ENCODE measurements around the gene MAP3K7. TPM values are rescaled to one million over a fixed set of nuclear protein-coding genes. Genes with fewer than 3 reads are reported as not detected.

Gene MAP3K7
- total RNA-seq, 1 experiment from 2014 or later = 32.6 TPM

DNA sequence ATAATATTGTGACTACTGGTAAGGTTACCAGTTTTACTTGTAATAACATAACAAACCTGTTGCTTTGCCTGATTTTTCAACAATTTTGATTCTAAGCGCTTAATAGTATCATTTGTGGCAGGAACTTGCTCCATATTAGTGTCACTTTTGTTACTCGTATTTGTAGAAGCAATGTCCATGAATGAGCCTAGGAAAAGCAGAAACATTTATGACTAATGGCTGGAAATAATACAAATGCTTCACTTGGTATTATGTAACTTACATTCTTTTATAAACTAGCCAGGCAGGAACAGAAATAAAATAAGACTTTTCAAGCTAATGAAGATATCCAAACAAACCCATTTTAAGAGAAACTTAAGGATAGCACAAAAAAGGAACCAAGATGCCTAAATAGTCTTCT lies 38.9 kb downstream of the MAP3K7 start:
- H3K27ac Mint-ChIP-seq (ENCODE audit: low read depth, unreplicated experiment) = no peak overlapping the region
- TF ChIP-seq, protein P1, sequence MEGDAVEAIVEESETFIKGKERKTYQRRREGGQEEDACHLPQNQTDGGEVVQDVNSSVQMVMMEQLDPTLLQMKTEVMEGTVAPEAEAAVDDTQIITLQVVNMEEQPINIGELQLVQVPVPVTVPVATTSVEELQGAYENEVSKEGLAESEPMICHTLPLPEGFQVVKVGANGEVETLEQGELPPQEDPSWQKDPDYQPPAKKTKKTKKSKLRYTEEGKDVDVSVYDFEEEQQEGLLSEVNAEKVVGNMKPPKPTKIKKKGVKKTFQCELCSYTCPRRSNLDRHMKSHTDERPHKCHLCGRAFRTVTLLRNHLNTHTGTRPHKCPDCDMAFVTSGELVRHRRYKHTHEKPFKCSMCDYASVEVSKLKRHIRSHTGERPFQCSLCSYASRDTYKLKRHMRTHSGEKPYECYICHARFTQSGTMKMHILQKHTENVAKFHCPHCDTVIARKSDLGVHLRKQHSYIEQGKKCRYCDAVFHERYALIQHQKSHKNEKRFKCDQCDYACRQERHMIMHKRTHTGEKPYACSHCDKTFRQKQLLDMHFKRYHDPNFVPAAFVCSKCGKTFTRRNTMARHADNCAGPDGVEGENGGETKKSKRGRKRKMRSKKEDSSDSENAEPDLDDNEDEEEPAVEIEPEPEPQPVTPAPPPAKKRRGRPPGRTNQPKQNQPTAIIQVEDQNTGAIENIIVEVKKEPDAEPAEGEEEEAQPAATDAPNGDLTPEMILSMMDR (IDR thresholded peaks at IDR 0.05; ENCODE audit: unreplicated experiment) = no peak
- H3K36me3 Mint-ChIP-seq (ENCODE audit: insufficient read depth, unreplicated experiment) = peaks cover 62% of the 10 kb centered on the region
- H3K4me3 Mint-ChIP-seq (ENCODE audit: unreplicated experiment) = no peak overlapping the region
- ChIA-PET CTCF (no interaction called here), POLR2A (no interaction called here)
- no peak for DNase-seq (ENCODE audit: unreplicated experiment)
- intact Hi-C loops (cut with micrococcal nuclease) = no loop called here
- H3K9me3 Mint-ChIP-seq (ENCODE audit: unreplicated experiment) = no peaks in the 10 kb centered on the region
- BruUV-seq (replicated peaks) = no TSS peak
- no peaks in the 10 kb centered on the region for H3K27me3 Mint-ChIP-seq (ENCODE audit: insufficient read depth, unreplicated experiment)
- H3K4me1 Mint-ChIP-seq (ENCODE audit: insufficient read depth, unreplicated experiment) = no peaks in the 10 kb centered on the region

DNA sequence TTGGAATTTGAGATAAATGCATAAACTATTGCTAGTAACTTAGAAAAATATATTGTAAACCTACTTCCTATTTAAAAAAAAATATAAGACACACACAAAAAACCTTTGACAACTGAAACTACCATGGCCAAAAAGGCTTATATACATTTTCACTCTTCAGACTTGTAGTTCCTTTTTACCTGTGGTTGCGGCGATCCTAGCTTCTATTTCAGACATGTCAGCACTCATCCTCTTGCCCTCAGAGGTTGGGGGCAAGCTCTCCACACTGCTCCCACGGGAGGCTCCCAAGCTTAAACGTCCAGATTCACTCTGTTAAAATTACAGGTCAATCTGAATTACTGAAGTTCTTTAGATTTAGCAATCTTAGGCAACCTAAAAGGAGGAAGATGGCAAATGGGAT lies 39.8 kb downstream of the MAP3K7 start:
- no peak for DNase-seq (ENCODE audit: unreplicated experiment)
- Mint-ChIP-seq H3K36me3 (ENCODE audit: insufficient read depth, unreplicated experiment) (peaks cover 60% of the 10 kb centered on the region), H3K4me1 (ENCODE audit: insufficient read depth, unreplicated experiment) (no peaks in the 10 kb centered on the region), H3K9me3 (ENCODE audit: unreplicated experiment) (no peaks in the 10 kb centered on the region), H3K27ac (ENCODE audit: low read depth, unreplicated experiment) (no peak overlapping the region), H3K4me3 (ENCODE audit: unreplicated experiment) (no peak overlapping the region), H3K27me3 (ENCODE audit: insufficient read depth, unreplicated experiment) (no peaks in the 10 kb centered on the region)
- BruUV-seq (replicated peaks) = no TSS peak
- TF ChIP-seq, protein P1 (IDR thresholded peaks at IDR 0.05; ENCODE audit: unreplicated experiment) = no peak
- intact Hi-C loops (cut with micrococcal nuclease) = no loop called here
- CTCF ChIA-PET = no interaction called here
- POLR2A ChIA-PET = interaction anchor here (1.4 kb wide), 1 partner anchor 9 kb away, joined by 3 read pairs; no protein-coding TSS in a partner anchor

DNA sequence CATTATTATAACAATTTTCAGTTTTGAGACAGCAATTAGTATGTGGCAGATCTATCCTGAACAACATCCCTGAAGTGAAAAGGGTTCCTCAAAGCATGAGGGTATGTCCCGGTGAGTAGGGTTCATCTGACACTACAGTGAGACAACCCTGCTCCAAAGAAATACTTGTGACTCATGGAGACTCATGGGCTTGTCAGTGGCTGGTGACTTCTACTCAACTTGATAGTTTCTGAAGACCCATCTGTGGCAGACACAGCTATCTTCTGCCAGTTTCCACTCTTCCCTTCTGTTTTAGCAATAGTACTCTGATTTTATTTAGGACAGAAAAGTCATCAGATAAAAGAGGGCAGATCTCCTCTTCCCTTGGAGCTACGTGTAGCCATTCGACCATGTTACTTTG lies 41.4 kb downstream of the MAP3K7 start:
- no peaks in the 10 kb centered on the region for H3K9me3 Mint-ChIP-seq (ENCODE audit: unreplicated experiment)
- H3K36me3 Mint-ChIP-seq (ENCODE audit: insufficient read depth, unreplicated experiment) = peaks cover 70% of the 10 kb centered on the region
- H3K4me3 Mint-ChIP-seq (ENCODE audit: unreplicated experiment) = no peak overlapping the region
- BruUV-seq (replicated peaks) = no TSS peak
- TF ChIP-seq, protein P1 (IDR thresholded peaks at IDR 0.05; ENCODE audit: unreplicated experiment) = no peak
- H3K27me3 Mint-ChIP-seq (ENCODE audit: insufficient read depth, unreplicated experiment) = no peaks in the 10 kb centered on the region
- ChIA-PET CTCF (interaction anchor here (1.1 kb wide), 1 partner anchor 12 kb away, joined by 3 read pairs; no protein-coding TSS in a partner anchor), POLR2A (interaction anchor here (1.4 kb wide), 1 partner anchor 19 kb away, joined by 3 read pairs; no protein-coding TSS in a partner anchor)
- intact Hi-C loops (cut with micrococcal nuclease) = no loop called here
- no peaks in the 10 kb centered on the region for H3K4me1 Mint-ChIP-seq (ENCODE audit: insufficient read depth, unreplicated experiment)
- DNase-seq (ENCODE audit: unreplicated experiment) = no peak
- H3K27ac Mint-ChIP-seq (ENCODE audit: low read depth, unreplicated experiment) = no peak overlapping the region

DNA sequence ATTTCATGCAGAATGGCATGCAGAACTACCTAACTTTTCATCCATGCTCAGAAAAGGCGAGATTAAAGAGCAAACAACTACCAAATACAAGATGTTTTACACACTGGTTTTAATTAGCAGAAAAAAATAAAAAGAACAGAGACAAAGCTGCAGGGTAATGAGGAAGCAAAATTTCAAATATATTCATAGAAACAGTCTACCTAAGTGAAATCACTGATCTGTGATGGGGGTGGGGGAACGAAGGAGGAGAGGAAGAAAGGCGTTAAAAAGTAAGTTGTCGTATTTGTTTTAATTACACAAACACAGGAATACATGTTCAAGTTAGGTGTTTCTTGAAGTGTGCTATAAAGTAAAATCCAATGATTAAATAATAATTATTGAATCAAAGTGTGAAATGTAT lies 42.1 kb downstream of the MAP3K7 start:
- no peak for DNase-seq (ENCODE audit: unreplicated experiment)
- H3K4me3 Mint-ChIP-seq (ENCODE audit: unreplicated experiment) = no peak overlapping the region
- H3K4me1 Mint-ChIP-seq (ENCODE audit: insufficient read depth, unreplicated experiment) = no peaks in the 10 kb centered on the region
- TF ChIP-seq, protein P1 (IDR thresholded peaks at IDR 0.05; ENCODE audit: unreplicated experiment) = no peak
- no TSS peak for BruUV-seq (replicated peaks)
- intact Hi-C loops (cut with micrococcal nuclease) = no loop called here
- H3K27me3 Mint-ChIP-seq (ENCODE audit: insufficient read depth, unreplicated experiment) = no peaks in the 10 kb centered on the region
- ChIA-PET POLR2A (no interaction called here), CTCF (no interaction called here)
- no peaks in the 10 kb centered on the region for H3K9me3 Mint-ChIP-seq (ENCODE audit: unreplicated experiment)
- peaks cover 63% of the 10 kb centered on the region for H3K36me3 Mint-ChIP-seq (ENCODE audit: insufficient read depth, unreplicated experiment)
- H3K27ac Mint-ChIP-seq (ENCODE audit: low read depth, unreplicated experiment) = no peak overlapping the region

Measured in MCF 10A (cell line).